SK-N-SH (cell line): ENCODE data around the gene USP17L10.
"Not testable (repeated sequence)": the region's sequence is repeated elsewhere in the genome, so short reads cannot be mapped to it uniquely, and the experiment has no call there.

Source experiments
- GABPA ChIP-seq: IDR thresholded peaks from 2 replicates; pipeline ENCODE4 v1.4.0; 2012; ENCODE audit warnings: low read depth, mild to moderate bottlenecking
- MXI1 ChIP-seq: IDR thresholded peaks from 2 replicates; pipeline ENCODE4 v1.6.1; 2012; ENCODE audit warnings: mild to moderate bottlenecking, low read depth, low read length, improper control_type of control experiment
- NRF1 ChIP-seq: IDR thresholded peaks from 2 replicates; pipeline ENCODE4 v1.6.1; 2012; ENCODE audit warnings: low read depth, mild to moderate bottlenecking, low read length
- POLR2AphosphoS5 ChIP-seq: IDR thresholded peaks from 2 replicates; pipeline ENCODE4 v1.6.1; 2012; ENCODE audit warnings: low read depth, low read length
- RAD21 ChIP-seq: IDR thresholded peaks from 2 replicates; pipeline ENCODE4 v1.6.1; 2012; ENCODE audit warnings: mild to moderate bottlenecking, low read length
- TF ChIP-seq, protein P1 (sequence below): fragments of 200-600 bp; sonication (generic); IDR thresholded peaks from 2 replicates; pipeline ENCODE4 v1.6.1; 2017; ENCODE audit warnings: antibody characterized with exemption, mild to moderate bottlenecking, moderate library complexity
- TF ChIP-seq, protein P2 (sequence below): IDR thresholded peaks from 2 replicates; pipeline ENCODE4 v1.4.0; 2012; ENCODE audit warnings: low read depth

DNA sequence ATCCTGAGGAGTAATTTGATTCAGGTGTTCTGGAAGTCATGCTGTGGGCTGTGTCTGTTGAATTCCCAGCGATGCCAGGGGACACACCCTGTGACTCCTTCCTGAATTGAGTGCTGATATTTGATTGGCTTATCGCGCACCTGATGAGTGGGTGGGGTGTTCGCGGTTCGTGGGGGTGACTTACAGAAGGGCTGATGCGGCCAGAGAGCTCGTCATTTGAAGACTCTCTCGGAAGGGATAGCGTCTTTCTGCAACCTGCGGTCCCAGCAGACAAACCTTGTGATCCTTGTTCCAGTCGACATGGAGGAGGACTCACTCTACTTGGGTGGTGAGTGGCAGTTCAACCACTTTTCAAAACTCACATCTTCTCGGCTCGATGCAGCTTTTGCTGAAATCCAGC lies 14.1 kb downstream of the USP17L10 start, which contains the start of gene USP17L13:
- TF ChIP-seq, protein P1, sequence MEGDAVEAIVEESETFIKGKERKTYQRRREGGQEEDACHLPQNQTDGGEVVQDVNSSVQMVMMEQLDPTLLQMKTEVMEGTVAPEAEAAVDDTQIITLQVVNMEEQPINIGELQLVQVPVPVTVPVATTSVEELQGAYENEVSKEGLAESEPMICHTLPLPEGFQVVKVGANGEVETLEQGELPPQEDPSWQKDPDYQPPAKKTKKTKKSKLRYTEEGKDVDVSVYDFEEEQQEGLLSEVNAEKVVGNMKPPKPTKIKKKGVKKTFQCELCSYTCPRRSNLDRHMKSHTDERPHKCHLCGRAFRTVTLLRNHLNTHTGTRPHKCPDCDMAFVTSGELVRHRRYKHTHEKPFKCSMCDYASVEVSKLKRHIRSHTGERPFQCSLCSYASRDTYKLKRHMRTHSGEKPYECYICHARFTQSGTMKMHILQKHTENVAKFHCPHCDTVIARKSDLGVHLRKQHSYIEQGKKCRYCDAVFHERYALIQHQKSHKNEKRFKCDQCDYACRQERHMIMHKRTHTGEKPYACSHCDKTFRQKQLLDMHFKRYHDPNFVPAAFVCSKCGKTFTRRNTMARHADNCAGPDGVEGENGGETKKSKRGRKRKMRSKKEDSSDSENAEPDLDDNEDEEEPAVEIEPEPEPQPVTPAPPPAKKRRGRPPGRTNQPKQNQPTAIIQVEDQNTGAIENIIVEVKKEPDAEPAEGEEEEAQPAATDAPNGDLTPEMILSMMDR = not testable (repeated sequence)
- not testable (repeated sequence) for TF ChIP-seq POLR2AphosphoS5, MXI1, GABPA, RAD21, NRF1
- TF ChIP-seq, protein P2, sequence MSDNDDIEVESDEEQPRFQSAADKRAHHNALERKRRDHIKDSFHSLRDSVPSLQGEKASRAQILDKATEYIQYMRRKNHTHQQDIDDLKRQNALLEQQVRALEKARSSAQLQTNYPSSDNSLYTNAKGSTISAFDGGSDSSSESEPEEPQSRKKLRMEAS = not testable (repeated sequence)
